Stimulated activated CD8-positive, alpha-beta memory T cell treated with anti-CD3 and anti-CD28 coated beads, Interleukin-15, amount 100 ng/mL, for 24 hours (primary cell): Measurements from ENCODE around the gene NLGN3.
A peak's percentile ranks its signal among the peaks of the same experiment; 100 is the strongest.
"Not testable (repeated sequence)": the region's sequence is repeated elsewhere in the genome, so short reads cannot be mapped to it uniquely, and the experiment has no call there.

Experiments
- DNase-seq: peaks from one replicate; pipeline ENCODE4 v3.0.0-alpha.2; 2020; ENCODE audit warnings: low read depth

Gene NLGN3

GRCh38 chrX:71170660-71171059 is 26.0 kb downstream of the NLGN3 start:
- no peak for DNase-seq

DNA sequence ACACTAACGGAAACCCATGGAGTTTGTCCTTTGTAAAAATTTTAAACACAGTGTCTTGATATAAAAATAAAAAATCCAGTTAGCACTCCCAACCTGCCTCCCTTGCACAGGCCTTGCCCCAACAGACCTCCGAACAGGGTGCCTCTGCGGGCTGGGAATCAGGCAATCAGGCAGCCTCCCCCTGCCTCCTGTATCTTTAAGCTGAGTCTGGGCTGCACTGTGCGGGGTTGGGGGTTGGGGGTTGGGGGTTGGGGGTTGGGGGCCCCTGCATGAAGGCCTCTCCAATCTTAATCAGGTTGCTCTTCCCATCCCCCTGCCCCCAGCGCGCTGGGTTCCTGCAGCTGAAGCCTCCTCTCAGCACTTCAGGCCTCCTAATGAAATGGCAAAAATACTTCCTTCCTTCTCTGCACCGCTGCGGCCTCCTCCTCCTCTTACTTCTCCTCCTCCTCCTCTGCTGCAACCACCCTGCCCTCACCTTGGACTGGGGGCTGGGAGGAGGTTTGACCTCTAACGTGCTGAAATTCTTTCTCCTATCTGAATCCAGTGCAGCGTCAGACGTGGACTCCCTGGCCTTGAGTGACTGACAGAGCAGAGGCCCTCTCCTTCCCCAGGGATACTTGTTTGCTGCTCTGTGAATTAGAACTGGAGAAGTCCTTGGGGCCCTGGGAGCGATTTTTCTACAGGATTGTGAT is 26.6 kb downstream of the NLGN3 start:
- DNase-seq, result no peak

- no peak for DNase-seq
Observed at GRCh38 chrX:71173440-71173839, 28.8 kb downstream of the NLGN3 start.

DNA sequence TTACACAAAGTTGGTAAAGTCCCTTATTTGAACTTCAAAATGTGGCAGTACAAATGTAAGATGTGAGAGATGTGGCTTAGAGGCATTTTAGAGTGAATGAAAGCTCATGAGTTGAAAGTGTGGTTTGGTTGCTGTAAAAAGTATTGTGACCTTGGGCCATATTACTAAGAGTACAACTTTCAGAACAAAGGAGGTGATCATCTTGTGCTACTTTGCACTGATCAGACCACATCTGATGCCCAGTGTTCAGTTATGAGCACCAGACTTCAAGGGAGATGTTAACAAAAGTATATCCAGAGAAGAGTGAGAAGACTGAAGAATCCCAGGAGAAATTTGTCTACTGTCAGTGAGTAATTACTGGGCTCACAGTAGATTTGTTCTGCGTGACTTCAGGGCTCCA is 30.2 kb downstream of the NLGN3 start:
- no peak for DNase-seq

DNA sequence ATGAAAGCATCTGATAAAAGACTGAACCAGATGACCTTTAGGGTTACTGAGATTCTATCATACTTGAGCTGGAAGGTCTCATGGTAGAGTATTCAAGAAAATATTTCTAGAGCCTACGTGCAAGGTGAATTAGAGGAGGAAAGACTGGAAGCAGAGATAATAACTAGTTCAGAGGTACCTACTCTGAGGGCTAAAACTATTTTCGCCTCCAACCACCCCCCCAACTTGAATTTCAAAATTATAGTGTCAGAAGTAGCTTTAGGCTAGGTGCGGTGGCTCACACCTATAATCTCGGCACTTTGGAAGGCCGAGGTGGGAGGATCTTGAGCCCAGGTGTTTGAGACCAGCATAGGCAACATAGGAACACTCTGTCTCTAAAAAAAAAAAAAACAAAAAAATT is 30.9 kb downstream of the NLGN3 start:
- DNase-seq, result no peak

- DNase-seq, result no peak
Observed at GRCh38 chrX:71177327-71177726, 32.7 kb downstream of the NLGN3 start.

DNA sequence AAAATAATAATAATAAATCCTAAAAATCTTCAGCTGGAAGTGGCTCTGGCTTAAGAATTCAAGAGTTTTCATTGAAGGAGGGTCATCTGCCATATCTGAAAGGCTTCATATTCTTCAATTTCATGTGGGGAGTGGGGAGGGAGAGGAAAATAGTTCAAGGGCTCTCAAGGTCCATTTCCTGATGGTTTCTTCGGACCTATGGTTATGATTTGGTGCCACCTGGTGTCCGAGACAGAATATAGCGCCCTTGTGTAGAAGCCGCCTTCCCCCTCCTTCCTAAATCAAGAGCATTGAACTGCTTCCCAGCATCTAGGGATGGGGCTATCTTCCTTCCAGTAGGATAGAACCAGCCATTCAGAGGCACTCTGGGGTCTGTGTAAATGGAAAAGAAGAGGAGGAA is 34.3 kb downstream of the NLGN3 start:
- DNase-seq, result no peak

DNA sequence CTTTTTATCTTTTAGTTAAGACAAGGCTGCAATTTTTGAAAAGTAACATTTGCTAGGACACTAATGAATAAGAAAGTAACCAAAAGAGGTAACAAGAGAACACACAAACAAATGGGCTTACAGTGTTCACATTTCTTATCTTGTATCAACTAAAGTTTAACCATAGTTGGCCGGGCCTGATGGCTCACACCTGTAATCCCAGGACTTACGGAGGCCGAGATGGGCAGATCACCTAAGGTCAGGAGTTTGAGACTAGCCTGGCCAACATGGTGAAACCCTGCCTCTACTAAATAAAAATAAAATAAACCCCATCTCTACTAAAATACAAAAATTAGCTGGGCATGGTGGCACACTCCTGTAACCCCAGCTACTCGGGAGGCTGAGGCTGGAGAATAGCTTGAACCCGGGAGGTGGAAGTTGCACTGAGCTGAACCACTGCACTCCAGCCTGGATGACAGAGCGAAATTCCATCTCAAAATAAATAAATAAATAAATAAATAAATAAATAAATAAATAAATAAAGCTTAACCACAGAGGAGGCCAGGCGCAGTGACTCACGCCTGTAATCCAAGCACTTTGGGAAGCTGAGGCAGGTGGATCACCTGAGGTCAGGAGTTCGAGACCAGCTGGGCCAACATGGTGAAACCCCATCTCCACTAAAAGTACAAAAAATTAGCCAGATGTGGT is 36.1 kb downstream of the NLGN3 start:
- DNase-seq, result not testable (repeated sequence)

DNA sequence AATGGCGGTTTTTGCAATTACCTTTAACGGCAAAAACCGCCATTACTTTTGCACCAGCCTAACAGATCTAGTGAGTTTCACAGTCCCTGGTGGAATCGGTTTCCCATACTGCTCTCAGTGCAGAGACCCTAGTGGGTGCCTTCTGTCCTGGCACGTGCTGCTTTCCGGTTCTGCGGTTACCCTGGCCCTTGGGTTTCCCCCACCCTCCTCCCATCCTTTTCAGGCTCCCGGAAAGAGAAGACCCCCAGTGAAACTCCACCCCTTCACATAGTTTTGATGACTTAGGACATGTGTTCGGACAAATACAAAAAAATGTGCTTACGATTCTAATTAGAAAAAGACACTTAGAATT is 36.9 kb downstream of the NLGN3 start:
- peak; percentile 4 for DNase-seq

DNA sequence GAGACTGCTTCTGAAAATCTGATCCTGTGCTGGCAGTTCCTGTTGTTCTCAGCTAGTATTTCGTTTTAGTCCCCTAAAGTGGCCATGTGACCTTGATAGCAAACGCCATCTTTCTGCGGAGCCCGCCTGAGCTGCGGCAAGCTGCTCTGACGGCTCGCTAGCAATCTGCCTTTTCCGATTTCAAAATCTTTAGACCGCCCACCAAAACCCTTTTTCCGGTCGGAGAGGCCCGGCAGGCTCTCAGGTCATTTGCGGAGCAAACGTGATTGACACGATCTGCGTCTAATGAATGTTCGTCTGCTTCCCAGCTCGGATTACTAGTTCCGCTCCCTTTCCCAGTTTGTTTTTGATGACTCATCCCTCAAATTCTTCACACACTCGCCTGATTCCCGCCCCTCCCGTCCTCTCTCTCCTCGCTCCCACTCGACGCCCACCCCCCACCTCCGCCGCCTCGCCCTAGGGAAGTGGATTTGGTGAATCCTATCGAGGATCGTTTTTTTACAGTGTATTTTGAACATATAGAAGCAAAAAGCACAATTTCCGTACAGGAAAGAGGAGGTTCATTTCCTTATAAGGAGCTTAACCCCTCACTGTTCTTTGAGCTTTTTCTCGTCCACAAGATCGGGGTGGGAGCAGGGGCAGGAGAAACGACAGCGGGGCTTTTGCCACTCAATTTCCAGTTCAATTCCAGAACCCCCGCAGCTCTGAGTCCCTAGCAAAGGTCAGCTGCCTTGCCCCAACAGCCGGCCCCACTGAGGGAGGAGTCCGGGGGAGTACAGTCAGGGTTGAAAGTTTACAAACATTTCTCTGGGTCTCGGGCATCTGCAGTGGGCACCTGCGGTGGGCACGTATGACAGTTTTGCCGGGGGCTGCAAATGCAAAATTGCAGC is 37.5 kb downstream of the NLGN3 start:
- DNase-seq, result peak; percentile 31

GRCh38 chrX:71182871-71183270 is 38.2 kb downstream of the NLGN3 start:
- DNase-seq, result no peak

- no peak for DNase-seq
Observed at GRCh38 chrX:71183341-71183740, 38.7 kb downstream of the NLGN3 start.

DNA sequence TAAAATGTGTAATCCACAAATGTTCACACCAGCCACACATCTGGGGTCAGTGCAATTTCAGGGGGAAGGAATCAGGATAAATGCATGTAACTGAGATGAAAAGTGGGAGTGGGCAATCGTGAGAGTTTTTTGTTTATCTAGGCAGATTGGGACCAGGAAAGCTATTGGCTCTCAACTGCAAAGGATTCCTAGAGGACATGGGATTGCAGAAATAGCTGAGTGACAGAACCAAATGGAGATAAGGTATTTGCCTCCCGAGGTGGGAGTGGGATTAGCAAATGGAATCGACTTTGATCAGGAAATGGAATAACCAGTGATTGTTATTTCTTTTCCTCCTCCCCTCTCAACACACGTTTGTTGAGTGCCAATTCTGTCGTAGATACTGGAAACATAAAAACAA is 39.5 kb downstream of the NLGN3 start:
- no peak for DNase-seq

- DNase-seq, result no peak
Observed at GRCh38 chrX:71184803-71185495, 40.3 kb downstream of the NLGN3 start.

DNA sequence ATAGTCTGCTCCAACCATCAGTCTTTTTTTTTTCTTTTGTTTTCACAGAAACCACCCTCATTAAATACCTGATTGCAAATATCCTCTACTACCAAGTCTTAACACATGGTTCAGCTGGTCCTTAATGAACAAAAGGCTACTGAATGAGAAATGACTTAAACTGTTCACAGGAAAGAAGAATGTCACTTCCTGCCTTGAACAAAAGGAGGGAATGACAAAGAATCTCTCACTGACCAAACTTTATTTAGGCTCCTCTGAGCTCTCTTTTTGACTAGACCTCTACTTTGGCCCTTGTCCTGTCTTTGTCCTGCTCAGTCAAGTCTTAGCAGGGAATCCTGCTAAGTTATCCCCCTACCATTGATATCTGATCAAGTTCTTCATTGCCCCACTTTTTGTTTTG is 46.6 kb downstream of the NLGN3 start:
- no peak for DNase-seq

DNA sequence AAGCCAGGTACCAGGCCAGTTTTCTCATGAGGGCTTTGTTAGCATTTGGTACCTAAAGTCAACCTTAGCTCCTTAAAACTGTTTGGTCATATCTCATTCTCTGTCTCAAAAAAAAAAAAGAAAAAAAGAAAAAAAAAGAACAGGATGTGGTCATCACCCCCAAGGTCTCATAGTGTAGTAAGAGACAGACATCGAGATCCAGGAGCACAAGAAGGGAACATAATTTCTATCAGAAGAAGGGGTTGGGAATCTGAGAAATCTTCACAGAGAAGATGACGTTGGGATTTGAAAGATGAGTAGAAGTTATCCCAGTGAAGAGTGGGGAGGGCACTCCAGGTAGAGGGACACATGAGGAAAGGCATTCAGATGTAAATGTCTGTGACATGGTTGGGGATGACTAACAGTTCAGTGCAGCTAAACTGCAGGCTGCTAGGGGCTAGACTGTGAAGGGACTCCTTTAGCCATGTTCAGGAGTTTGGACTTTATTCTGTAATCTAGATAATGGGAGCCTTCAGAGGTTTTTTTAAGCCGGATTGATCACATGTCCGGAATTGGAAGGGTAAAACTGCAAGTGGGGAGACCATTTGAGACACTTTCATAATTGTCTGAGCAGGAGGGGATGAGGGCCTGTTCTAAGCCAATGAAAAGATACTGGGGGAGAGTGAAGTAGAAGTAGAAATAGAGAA is 51.5 kb downstream of the NLGN3 start:
- DNase-seq, result no peak

GRCh38 chrX:71198066-71198465 is 53.4 kb downstream of the NLGN3 start:
- DNase-seq, result no peak

DNA sequence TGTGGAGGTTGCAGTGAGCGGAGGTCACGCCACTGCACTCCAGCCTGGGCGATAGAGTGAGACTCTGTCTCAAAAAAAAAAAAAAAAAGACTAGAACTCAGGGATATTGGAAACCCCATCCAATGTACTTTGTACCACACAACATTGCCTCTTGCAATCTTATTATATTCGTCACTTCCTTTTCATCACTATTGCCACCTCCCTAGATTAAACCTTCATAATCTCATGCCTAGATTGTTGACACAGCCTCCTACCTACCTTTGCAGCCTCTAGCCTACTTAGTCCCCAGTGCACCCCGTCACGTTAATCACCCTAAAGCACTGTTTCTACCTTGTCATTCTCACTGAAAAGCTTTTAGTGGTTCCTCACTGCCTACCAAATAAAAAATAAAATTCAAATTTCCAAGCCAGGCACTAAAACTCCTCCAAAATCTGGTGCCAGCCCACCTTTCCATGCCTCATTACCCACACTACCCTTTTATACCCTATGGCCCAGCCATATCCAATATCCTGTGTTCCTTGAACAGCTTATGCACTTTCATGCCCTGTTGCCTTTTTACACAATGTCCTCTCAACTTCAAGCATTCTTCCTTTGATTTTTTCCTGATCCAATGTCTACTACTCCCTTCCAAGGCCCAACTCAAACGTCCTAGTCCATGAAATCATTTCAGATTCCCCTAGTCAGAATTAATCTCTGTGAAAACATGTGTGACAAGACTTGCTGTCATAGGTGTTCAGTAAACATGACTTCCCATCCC is 54.8 kb downstream of the NLGN3 start:
- no peak for DNase-seq

GRCh38 chrX:71210816-71211215 is 66.2 kb downstream of the NLGN3 start:
- no peak for DNase-seq

GRCh38 chrX:71212536-71212935 is 67.9 kb downstream of the NLGN3 start:
- DNase-seq, result no peak

GRCh38 chrX:71214152-71214551 is 69.5 kb downstream of the NLGN3 start:
- no peak for DNase-seq
